ENCODE data around the gene WBP2.
"Not testable (repeated sequence)": the region's sequence is repeated elsewhere in the genome, so short reads cannot be mapped to it uniquely, and the experiment has no call there.

DNA sequence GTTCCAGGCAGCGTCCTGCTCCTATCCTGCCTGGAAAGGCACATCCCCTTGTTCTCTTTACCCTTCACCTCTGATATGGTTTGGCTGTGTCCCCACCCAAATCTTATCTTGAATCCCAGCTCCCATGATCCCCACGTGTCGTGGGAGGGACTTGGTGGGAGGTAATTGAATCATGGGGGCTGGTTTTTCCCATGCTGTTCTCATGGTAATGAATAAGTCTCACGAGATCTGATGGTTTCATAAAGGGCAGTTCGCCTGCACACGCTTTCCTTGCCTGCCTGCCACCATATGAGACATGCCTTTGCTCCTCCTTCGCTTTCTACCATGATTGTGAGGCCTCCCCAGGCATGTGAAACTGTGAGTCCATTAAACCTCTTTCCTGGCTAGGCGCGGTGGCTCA, 30.7 kb upstream of the WBP2 start:
- TF ChIP-seq, protein P1, sequence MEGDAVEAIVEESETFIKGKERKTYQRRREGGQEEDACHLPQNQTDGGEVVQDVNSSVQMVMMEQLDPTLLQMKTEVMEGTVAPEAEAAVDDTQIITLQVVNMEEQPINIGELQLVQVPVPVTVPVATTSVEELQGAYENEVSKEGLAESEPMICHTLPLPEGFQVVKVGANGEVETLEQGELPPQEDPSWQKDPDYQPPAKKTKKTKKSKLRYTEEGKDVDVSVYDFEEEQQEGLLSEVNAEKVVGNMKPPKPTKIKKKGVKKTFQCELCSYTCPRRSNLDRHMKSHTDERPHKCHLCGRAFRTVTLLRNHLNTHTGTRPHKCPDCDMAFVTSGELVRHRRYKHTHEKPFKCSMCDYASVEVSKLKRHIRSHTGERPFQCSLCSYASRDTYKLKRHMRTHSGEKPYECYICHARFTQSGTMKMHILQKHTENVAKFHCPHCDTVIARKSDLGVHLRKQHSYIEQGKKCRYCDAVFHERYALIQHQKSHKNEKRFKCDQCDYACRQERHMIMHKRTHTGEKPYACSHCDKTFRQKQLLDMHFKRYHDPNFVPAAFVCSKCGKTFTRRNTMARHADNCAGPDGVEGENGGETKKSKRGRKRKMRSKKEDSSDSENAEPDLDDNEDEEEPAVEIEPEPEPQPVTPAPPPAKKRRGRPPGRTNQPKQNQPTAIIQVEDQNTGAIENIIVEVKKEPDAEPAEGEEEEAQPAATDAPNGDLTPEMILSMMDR (conservative IDR thresholded peaks at IDR 0.05; ENCODE audit: low read length) = not testable (repeated sequence)
- TF ChIP-seq EZH2phosphoT487 (IDR thresholded peaks at IDR 0.05; ENCODE audit: borderline replicate concordance, low read depth, low read length) = not testable (repeated sequence)

Data from OCI-LY7 (cell line).